Calu3 (cell line): Measurements from ENCODE around the gene TIAL1. TPM values are rescaled to one million over a fixed set of nuclear protein-coding genes. Genes with fewer than 3 reads are reported as not detected.

Source experiments
- BruUV-seq: library from RNA; stranded (reverse); fragments of 400-500 nt; replicated peaks from 2 replicates; lab custom pipeline; 2021; lab: Mats Ljungman, UMichigan
- CTCF ChIA-PET: fragments of 300-600 bp; sonication (Branson Sonifier 250); formaldehyde crosslinking; loops from one replicate; lab custom pipeline; 2022; ENCODE audit warnings: antibody characterized with exemption; lab: Charles Lee
- DNase-seq: peaks from one replicate; pipeline ENCODE4 v3.0.0; 2022
- H3K27ac Mint-ChIP-seq: one replicate; pipeline ENCODE4 v1.8.0; 2022; ENCODE audit warnings: mixed read lengths; ENCODE audit not compliant: unreplicated experiment
- H3K27me3 Mint-ChIP-seq: one replicate; pipeline ENCODE4 v1.8.0; 2022; ENCODE audit warnings: mixed read lengths; ENCODE audit not compliant: unreplicated experiment
- H3K36me3 Mint-ChIP-seq: one replicate; pipeline ENCODE4 v1.8.0; 2022; ENCODE audit warnings: mild to moderate bottlenecking, moderate library complexity, mixed read lengths; ENCODE audit not compliant: insufficient read depth, unreplicated experiment
- H3K4me1 Mint-ChIP-seq: one replicate; pipeline ENCODE4 v1.8.0; 2022; ENCODE audit warnings: mild to moderate bottlenecking, low read depth, mixed read lengths; ENCODE audit not compliant: unreplicated experiment
- H3K4me3 Mint-ChIP-seq: one replicate; pipeline ENCODE4 v1.8.0; 2022; ENCODE audit warnings: mild to moderate bottlenecking, low read depth, moderate library complexity, mixed read lengths; ENCODE audit not compliant: unreplicated experiment
- H3K9me3 Mint-ChIP-seq: one replicate; pipeline ENCODE4 v1.8.0; 2022; ENCODE audit warnings: low read depth, mixed read lengths; ENCODE audit not compliant: unreplicated experiment
- intact Hi-C: fragments of 100-400 bp; cut with micrococcal nuclease; formaldehyde crosslinking; loops from one replicate; pipeline ENCODE4 v1.10.0; 2022; ENCODE audit not compliant: unreplicated experiment
- total RNA-seq: library from RNA; stranded (reverse); gene quantifications from 2 replicates; pipeline ENCODE4 v1.2.3, GENCODE V29; 2022
- TF ChIP-seq, protein P1 (sequence below): fragments of 200-600 bp; IDR thresholded peaks from one replicate; pipeline ENCODE4 v1.8.0; 2022; ENCODE audit warnings: antibody characterized with exemption; ENCODE audit not compliant: unreplicated experiment

The TIAL1 gene
- total RNA-seq, 1 experiment from 2014 or later: 82.6 TPM

DNA sequence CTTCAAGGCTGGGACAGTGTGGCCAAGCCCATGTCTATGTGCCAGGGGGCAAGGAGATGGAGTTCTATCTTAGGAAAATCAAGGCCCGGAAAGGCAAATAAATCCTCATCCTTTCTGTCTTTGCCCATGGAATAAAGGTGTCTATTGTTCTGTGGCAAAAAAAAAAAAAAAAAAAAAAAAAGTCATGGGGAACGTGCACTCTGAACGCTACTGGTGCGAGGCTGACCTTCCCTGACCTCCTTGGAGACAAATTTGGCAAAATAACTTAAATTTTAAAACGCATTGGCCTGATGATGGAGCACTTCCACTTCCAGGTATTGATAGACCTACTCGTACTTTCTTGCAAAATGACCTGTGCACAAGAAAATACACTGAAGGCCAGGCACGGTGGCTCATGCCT, 42.2 kb upstream of the TIAL1 start:
- CTCF ChIA-PET: no interaction called here
- DNase-seq: no peak
- intact Hi-C loops: no loop called here
- Mint-ChIP-seq H3K27me3 (no peaks in the 10 kb centered on the region), H3K36me3 (no peaks in the 10 kb centered on the region), H3K4me3 (no peak overlapping the region), H3K27ac (no peak overlapping the region), H3K4me1 (peaks cover 8% of the 10 kb centered on the region), H3K9me3 (no peaks in the 10 kb centered on the region)
- no TSS peak for BruUV-seq
- TF ChIP-seq, protein P1, sequence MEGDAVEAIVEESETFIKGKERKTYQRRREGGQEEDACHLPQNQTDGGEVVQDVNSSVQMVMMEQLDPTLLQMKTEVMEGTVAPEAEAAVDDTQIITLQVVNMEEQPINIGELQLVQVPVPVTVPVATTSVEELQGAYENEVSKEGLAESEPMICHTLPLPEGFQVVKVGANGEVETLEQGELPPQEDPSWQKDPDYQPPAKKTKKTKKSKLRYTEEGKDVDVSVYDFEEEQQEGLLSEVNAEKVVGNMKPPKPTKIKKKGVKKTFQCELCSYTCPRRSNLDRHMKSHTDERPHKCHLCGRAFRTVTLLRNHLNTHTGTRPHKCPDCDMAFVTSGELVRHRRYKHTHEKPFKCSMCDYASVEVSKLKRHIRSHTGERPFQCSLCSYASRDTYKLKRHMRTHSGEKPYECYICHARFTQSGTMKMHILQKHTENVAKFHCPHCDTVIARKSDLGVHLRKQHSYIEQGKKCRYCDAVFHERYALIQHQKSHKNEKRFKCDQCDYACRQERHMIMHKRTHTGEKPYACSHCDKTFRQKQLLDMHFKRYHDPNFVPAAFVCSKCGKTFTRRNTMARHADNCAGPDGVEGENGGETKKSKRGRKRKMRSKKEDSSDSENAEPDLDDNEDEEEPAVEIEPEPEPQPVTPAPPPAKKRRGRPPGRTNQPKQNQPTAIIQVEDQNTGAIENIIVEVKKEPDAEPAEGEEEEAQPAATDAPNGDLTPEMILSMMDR: no peak

DNA sequence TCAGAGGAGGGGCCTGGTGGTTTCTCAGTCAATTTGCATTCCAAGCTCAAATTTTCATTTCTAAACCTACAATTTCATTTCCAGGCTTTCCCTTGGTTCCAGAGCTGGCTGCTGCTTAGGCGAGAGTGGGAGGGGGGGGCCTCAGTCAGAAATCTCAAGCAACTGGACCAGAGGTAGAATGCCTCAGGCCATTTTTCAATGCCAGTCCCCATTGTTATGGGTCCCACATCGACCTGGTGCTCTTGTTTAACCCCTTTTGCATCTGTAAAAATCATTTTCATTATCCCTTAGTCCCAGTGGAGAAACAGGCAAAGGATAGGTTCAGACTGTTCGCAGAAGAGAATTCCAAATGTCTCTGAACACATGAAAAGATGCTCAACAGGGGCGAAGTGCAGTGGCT, 40.9 kb upstream of the TIAL1 start:
- BruUV-seq: no TSS peak
- DNase-seq: no peak
- TF ChIP-seq, protein P1: no peak
- Mint-ChIP-seq H3K27ac (no peak overlapping the region), H3K4me3 (no peak overlapping the region), H3K36me3 (no peaks in the 10 kb centered on the region), H3K27me3 (no peaks in the 10 kb centered on the region), H3K4me1 (no peaks in the 10 kb centered on the region), H3K9me3 (no peaks in the 10 kb centered on the region)
- CTCF ChIA-PET: interaction anchor here (0.8 kb wide), 1 partner anchor 11 kb away, joined by 3 read pairs; no protein-coding TSS in a partner anchor
- intact Hi-C loops: no loop called here

DNA sequence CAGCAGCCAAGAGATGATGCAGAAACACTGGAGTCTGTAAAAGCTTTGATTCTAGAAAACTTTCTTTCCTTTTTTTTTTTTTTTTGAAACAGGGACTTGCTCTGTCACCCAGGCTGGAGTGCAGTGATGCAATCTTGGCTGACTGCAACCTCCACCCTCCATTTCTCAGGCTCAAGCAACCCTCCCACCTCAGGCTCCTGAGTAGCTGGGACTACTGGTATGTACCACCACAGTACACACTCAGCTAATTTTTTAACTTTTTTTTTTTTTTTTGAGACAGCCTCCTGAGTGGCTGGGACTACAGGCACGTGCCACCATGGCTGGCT, 37.4 kb upstream of the TIAL1 start:
- Mint-ChIP-seq H3K9me3 (no peaks in the 10 kb centered on the region), H3K27ac (no peak overlapping the region), H3K27me3 (no peaks in the 10 kb centered on the region), H3K36me3 (no peaks in the 10 kb centered on the region), H3K4me1 (no peaks in the 10 kb centered on the region), H3K4me3 (no peak overlapping the region)
- intact Hi-C loops: no loop called here
- BruUV-seq: no TSS peak
- DNase-seq: no peak
- CTCF ChIA-PET: interaction anchor here (0.7 kb wide), 1 partner anchor 198 kb away, joined by 3 read pairs; no protein-coding TSS in a partner anchor
- TF ChIP-seq, protein P1: no peak

DNA sequence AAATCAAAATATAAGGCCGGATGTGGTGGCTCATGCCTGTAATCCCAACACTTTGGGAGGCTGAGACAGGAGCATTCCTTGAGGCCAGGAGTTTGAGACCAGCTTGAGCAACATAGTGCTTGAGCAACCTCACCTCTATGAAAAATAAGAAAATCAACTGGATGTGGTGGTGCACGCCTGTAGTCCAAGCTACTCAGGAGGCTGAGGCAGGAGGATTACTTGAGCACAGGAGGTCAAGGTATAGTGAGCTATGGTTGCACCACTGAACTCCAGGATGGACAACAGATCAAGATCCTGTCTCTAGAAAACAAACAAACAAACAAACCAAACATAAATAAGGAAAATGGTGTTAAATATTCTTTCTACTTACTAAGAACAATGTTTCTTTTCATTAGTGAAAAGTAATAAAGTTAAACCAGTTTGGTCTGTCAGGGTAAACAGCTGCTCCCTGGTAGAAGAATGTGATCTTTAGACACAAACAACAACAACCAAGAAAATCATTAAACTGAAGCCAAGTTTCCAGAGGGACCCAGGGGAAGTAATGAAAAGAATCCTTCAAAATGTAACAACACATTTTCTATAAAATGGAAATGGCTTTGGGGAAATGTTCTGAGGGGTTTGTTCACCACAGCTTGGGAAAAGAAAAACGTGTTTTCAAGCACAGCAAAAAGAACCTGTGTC, 36.9 kb upstream of the TIAL1 start:
- Mint-ChIP-seq H3K27ac (no peak overlapping the region), H3K36me3 (no peaks in the 10 kb centered on the region), H3K4me1 (no peaks in the 10 kb centered on the region), H3K27me3 (no peaks in the 10 kb centered on the region), H3K4me3 (no peak overlapping the region), H3K9me3 (no peaks in the 10 kb centered on the region)
- intact Hi-C loops: no loop called here
- BruUV-seq: no TSS peak
- CTCF ChIA-PET: interaction anchor here (0.7 kb wide), 1 partner anchor 199 kb away, joined by 3 read pairs; no protein-coding TSS in a partner anchor
- TF ChIP-seq, protein P1: no peak
- no peak for DNase-seq
